Fibroblast of mammary gland (primary cell): Measurements from ENCODE around the gene VWDE.
"Not testable (repeated sequence)": the region's sequence is repeated elsewhere in the genome, so short reads cannot be mapped to it uniquely, and the experiment has no call there.

Experiments used
- DNase-seq: peaks from one replicate; pipeline ENCODE4 v3.0.0-alpha.2; 2010; ENCODE audit warnings: low read depth
- H3K4me3 ChIP-seq: 2 replicates; pipeline ENCODE4 v1.5.1; 2011; ENCODE audit warnings: low read depth, mild to moderate bottlenecking, low read length, moderate library complexity; ENCODE audit not compliant: control insufficient read depth
- CTCF ChIP-seq: conservative IDR thresholded peaks from 2 replicates; pipeline ENCODE4 v1.5.1; 2011; ENCODE audit warnings: low read depth, low read length, inconsistent platforms; ENCODE audit not compliant: control insufficient read depth, insufficient read depth

The VWDE gene

GRCh38 chr7:12403287-12404181 lies at the start of gene VWDE:
TSS of gene VWDE (minus strand) at chr7:12403865. CDS start at chr7:12403716, 149 bp downstream.
- no peak for TF ChIP-seq CTCF
- H3K4me3 ChIP-seq: peak within 1 kb of the TSS; percentile 52
- peak; percentile 10 for DNase-seq

- DNase-seq, H3K4me3 ChIP-seq: not testable (repeated sequence)
Measured at GRCh38 chr7:12453136-12453535, 49.5 kb upstream of the VWDE start.

- no peak for TF ChIP-seq CTCF
- H3K4me3 ChIP-seq: no peak overlapping the region
- DNase-seq: no peak
Measured at GRCh38 chr7:12450615-12451014, 47.0 kb upstream of the VWDE start.

GRCh38 chr7:12444785-12445184 lies 41.1 kb upstream of the VWDE start:
- no peak for TF ChIP-seq CTCF
- H3K4me3 ChIP-seq: no peak overlapping the region
- no peak for DNase-seq

GRCh38 chr7:12440229-12440628 lies 36.6 kb upstream of the VWDE start:
- H3K4me3 ChIP-seq: no peak overlapping the region
- DNase-seq: no peak

DNA sequence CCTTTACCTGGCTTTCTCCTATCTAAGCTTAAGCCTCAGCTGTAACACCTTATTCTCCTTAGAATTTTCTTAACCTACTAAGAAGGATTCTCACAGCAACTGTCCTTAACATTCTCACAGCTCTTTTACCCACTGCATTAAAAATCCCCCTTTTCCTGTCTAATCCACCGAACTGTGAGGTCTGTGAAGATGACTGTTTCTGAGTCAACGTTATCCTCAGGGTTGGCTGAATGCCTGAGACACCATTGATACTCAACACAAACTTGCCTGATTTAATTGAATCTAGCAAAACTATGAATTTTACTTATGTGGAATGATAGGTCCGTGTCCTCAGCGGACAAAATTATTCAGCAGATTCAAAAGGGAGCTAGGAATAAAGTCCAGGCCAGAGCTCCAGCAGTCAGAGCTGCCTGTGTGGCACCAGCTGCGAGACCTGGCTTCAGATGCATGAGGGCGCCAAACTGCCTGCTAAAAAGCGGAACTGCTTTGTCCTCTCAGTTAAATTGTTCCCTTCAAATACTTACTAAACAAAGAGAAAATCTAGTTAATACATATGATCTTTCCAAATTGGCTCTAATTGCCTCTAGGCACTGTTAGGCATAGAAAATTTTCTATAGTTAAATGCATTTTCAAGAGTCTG lies 33.4 kb upstream of the VWDE start:
- peak; percentile 84 for DNase-seq
- H3K4me3 ChIP-seq: no peak overlapping the region
- peak; percentile 2 for TF ChIP-seq CTCF

More at GRCh38 chr7:12440229-12440628, 36.6 kb upstream of the VWDE start:
- no peak for TF ChIP-seq CTCF

DNA sequence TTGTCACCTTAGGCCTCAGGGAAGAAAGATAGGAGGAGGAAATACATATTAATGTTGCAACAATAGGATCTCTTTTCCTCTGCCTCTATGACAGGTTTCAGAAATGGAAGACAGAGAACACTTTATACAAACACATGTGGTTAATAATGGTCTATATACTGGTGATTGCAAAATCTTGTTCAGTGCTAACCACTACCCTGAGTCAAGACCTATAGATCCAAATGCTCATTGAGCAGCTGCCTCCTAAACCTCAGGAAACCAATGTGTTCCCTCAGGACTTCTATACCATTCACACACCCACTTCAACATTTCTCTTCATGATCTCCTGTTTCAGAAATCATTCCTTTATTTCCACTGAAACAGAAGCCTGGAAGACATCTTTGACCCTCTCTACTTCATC lies 32.5 kb upstream of the VWDE start:
- H3K4me3 ChIP-seq: no peak overlapping the region
- TF ChIP-seq CTCF: no peak
- DNase-seq: peak; percentile 70
